OCI-LY3 (cell line): ENCODE data around the gene TUBB4B.

Experiments
- EZH2phosphoT487 ChIP-seq: fragments of 200-600 bp; shearing (Covaris generic); IDR thresholded peaks from 2 replicates; pipeline ENCODE4 v1.6.1; 2018; ENCODE audit warnings: antibody characterized with exemption, mixed run types, low read depth
- TF ChIP-seq, protein P1 (sequence below): fragments of 200-600, 300-600 bp; sonication (generic); IDR thresholded peaks from 2 replicates; pipeline ENCODE4 v1.5.1; 2014; ENCODE audit warnings: antibody characterized with exemption, low read length, low read depth

DNA sequence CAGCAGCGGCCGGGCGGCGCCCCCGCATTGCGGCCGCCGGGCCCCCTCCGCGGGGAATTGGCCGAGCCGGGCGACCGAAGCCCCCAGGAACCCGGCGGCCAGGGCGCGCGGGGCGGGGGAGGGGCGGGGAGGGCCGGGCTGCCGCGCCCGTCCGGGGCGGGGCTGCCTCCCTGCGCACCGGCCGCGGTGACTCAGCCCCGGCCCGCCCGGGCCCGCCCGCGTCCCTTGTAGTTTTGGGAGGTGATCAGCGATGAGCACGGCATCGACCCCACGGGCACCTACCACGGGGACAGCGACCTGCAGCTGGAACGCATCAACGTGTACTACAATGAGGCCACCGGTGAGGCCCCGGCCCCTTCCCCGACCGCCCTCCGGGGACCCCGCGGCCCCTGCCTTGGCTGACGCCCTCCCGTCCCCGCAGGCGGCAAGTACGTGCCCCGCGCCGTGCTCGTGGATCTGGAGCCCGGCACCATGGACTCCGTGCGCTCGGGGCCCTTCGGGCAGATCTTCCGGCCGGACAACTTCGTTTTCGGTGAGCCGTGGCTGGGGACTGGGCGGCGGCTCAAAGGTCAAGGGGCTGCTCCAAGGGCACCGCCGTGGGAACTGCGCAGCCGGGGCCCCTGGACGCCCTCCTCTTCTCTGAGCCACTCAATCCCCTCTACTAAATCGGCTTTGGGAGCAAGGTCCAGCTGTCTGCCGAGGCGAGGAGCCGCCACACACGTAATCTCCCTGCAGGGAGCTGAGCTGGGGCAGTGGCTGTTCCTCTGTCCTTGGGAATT, 592 bp downstream of the TUBB4B start:
- TF ChIP-seq, protein P1, sequence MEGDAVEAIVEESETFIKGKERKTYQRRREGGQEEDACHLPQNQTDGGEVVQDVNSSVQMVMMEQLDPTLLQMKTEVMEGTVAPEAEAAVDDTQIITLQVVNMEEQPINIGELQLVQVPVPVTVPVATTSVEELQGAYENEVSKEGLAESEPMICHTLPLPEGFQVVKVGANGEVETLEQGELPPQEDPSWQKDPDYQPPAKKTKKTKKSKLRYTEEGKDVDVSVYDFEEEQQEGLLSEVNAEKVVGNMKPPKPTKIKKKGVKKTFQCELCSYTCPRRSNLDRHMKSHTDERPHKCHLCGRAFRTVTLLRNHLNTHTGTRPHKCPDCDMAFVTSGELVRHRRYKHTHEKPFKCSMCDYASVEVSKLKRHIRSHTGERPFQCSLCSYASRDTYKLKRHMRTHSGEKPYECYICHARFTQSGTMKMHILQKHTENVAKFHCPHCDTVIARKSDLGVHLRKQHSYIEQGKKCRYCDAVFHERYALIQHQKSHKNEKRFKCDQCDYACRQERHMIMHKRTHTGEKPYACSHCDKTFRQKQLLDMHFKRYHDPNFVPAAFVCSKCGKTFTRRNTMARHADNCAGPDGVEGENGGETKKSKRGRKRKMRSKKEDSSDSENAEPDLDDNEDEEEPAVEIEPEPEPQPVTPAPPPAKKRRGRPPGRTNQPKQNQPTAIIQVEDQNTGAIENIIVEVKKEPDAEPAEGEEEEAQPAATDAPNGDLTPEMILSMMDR = no peak
- no peak for TF ChIP-seq EZH2phosphoT487
